ENCODE results near the gene BCL11B.

Gene BCL11B

GRCh38 chr14:99181804-99182520 lies 90.0 kb downstream of the BCL11B start:
- no peak for DNase-seq (ENCODE audit: low read depth)

- DNase-seq (ENCODE audit: low read depth) = no peak
Measured at GRCh38 chr14:99181241-99181640, 90.8 kb downstream of the BCL11B start.

- DNase-seq (ENCODE audit: low read depth) = no peak
Measured at GRCh38 chr14:99179946-99180345, 92.1 kb downstream of the BCL11B start.

GRCh38 chr14:99179506-99179905 lies 92.5 kb downstream of the BCL11B start:
- DNase-seq (ENCODE audit: low read depth) = no peak

GRCh38 chr14:99177886-99178835 lies 93.8 kb downstream of the BCL11B start:
- no peak for DNase-seq (ENCODE audit: low read depth)

GRCh38 chr14:99177046-99177655 lies 94.8 kb downstream of the BCL11B start:
- no peak for DNase-seq (ENCODE audit: low read depth)

GRCh38 chr14:99176156-99176945 lies 95.6 kb downstream of the BCL11B start:
- no peak for DNase-seq (ENCODE audit: low read depth)

- no peak for DNase-seq (ENCODE audit: low read depth)
Measured at GRCh38 chr14:99175331-99176155, 96.5 kb downstream of the BCL11B start.

GRCh38 chr14:99174770-99175319 lies 97.2 kb downstream of the BCL11B start:
- no peak for DNase-seq (ENCODE audit: low read depth)

GRCh38 chr14:99174081-99174769 lies 97.8 kb downstream of the BCL11B start:
- DNase-seq (ENCODE audit: low read depth) = no peak

- no peak for DNase-seq (ENCODE audit: low read depth)
Measured at GRCh38 chr14:99173506-99173905, 98.5 kb downstream of the BCL11B start.

- no peak for DNase-seq (ENCODE audit: low read depth)
Measured at GRCh38 chr14:99173086-99173485, 98.9 kb downstream of the BCL11B start.

GRCh38 chr14:99171396-99171795 lies 100.6 kb downstream of the BCL11B start:
- no peak for DNase-seq (ENCODE audit: low read depth)

GRCh38 chr14:99169776-99170356 lies 102.1 kb downstream of the BCL11B start:
- DNase-seq (ENCODE audit: low read depth) = no peak

- no peak for DNase-seq (ENCODE audit: low read depth)
Measured at GRCh38 chr14:99168330-99168729, 103.7 kb downstream of the BCL11B start.

- no peak for DNase-seq (ENCODE audit: low read depth)
Measured at GRCh38 chr14:99166506-99166905, 105.5 kb downstream of the BCL11B start.

GRCh38 chr14:99164712-99165111 lies 107.3 kb downstream of the BCL11B start:
- DNase-seq (ENCODE audit: low read depth) = no peak

- DNase-seq (ENCODE audit: low read depth) = no peak
Measured at GRCh38 chr14:99163446-99163845, 108.6 kb downstream of the BCL11B start.

Data from activated T-helper 1 cell treated with Interleukin-2 at 50 U/mL for 16 hours (primary cell).